Ascending aorta (tissue), 2 donors: ENCODE data around the gene CMTM1. TPM values are rescaled to one million over a fixed set of nuclear protein-coding genes. Genes with fewer than 3 reads are reported as not detected.

Experiments
- DNase-seq, 2 donors: peaks; one replicate each; pipeline ENCODE4 v3.0.0-alpha.2; 2019; ENCODE audit warnings: low spot score in 2 of 2
- H3K27ac ChIP-seq, 2 donors: fragments of 200-600 bp; sonication (generic); one replicate each; pipeline ENCODE4 v1.5.1; 2016 to 2017; ENCODE audit warnings: mild to moderate bottlenecking in 1 of 2
- H3K27me3 ChIP-seq: fragments of 200-600 bp; sonication (generic); one replicate; pipeline ENCODE4 v1.5.1; 2017
- H3K36me3 ChIP-seq, 2 donors: fragments of 200-600 bp; sonication (generic); one replicate each; pipeline ENCODE4 v1.5.1; 2016
- H3K4me1 ChIP-seq, 2 donors: fragments of 200-600 bp; sonication (generic); one replicate each; pipeline ENCODE4 v1.5.1; 2016 to 2017; ENCODE audit warnings: mild to moderate bottlenecking in 1 of 2
- H3K4me3 ChIP-seq, 2 donors: fragments of 200-600 bp; sonication (generic); one replicate each; pipeline ENCODE4 v1.5.1; 2016 to 2017; ENCODE audit warnings: mild to moderate bottlenecking in 1 of 2
- H3K9me3 ChIP-seq, 2 donors: fragments of 200-600 bp; sonication (generic); one replicate each; pipeline ENCODE4 v1.5.1; 2016
- CTCF ChIP-seq, 3 experiments: fragments of 200-600 bp in 2 of 3; fragments of 450-650 bp in 1 of 3; sonication (generic) in 2 of 3; IDR thresholded peaks; one replicate each; pipeline ENCODE4 v1.5.1; 2016 to 2019; ENCODE audit warnings: antibody characterized with exemption in 3 of 3, mild to moderate bottlenecking in 1 of 3, moderate library complexity in 1 of 3
- intact Hi-C: fragments of 100-400 bp; cut with DNase I; formaldehyde crosslinking; loops from one replicate; pipeline ENCODE4 v1.15.1; 2023
- total RNA-seq: library from RNA; depleted of rRNA; stranded (reverse); fragments of >200 nt; gene quantifications from one replicate; pipeline ENCODE4 v1.1.0, GENCODE V29; 2016

The CMTM1 gene
- total RNA-seq, 1 donor from 2014 or later = not detected

DNA sequence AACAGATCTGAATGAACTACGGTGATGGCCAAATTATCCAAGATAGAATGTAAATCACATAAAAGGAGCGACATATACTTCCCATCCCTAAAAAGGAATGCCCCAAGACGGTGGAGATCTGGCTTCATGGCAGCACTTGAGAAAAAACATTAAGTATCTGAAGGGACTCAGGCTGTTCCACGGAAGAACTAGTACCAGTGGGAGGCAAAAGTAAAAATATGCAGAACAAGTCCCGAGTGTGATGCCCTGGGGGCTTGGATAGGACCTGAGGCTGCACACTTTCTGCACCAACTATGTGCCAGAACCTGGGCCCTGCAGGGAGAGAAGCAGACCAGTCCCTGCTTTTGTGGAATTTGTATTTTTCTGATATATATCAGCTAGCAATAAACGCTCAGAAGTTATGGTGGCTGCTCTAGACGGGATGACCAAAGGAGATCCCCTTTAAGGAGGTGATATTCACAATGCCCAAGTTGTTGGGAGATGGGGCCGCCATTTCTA lies 14.4 kb upstream of the CMTM1 start:
- Histone ChIP-seq H3K4me1 (peaks cover 11 to 26% of the 10 kb centered on the region in 2 donors), H3K27me3 (no peaks in the 10 kb centered on the region), H3K36me3 (no peaks in the 10 kb centered on the region), H3K4me3 (peak overlapping the region; percentile 67 to 78), H3K9me3 (no peaks in the 10 kb centered on the region), H3K27ac (peak overlapping the region; percentile 88 to 99)
- no peak for DNase-seq
- intact Hi-C loops = no loop called here
- no peak for TF ChIP-seq CTCF (IDR thresholded peaks at IDR 0.05)

DNA sequence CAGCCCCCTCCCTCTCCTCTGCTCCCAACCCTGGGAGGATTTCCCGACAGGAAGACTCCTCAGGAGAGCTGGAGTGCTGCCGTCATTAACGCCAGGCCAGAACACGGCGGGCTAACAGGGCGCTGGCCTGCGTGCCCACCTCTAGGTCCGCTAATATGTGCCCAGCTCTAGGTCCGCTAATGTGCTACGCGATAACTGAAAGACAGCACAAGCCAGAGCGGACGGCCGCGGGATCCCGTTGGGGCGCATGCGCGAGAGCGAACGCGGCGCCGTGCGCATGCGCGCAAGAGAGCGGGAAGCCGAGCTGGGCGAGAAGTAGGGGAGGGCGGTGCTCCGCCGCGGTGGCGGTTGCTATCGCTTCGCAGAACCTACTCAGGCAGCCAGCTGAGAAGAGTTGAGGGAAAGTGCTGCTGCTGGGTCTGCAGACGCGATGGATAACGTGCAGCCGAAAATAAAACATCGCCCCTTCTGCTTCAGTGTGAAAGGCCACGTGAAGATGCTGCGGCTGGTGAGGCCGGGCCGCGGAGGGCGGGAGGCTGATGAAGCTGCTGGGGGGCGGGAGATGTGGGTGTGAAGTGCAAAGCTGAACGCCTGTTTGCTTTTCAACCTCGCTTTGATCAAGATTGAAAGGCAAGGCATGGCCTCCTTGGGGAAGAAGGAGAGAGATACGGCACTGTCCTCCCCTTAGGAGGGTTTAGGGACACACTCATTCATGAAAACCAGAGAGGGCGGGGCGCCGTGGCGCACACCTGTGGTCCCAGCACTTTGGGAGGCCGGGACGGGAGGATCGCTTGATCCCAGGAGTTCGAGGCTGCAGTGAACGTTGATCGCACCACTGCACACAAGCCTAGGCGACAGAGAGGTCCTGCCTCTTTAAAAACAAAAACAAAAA lies 13.7 kb upstream of the CMTM1 start, which contains the start of gene CKLF:
Gene CKLF (plus strand): TSS at position 291 of the 892 bp plus-strand sequence. CDS start 140 bp downstream, at position 431.
- intact Hi-C loops = no loop called here

GRCh38 chr16:66553223-66553622 lies 13.0 kb upstream of the CMTM1 start:
- DNase-seq = no peak
- intact Hi-C loops = no loop called here
- Histone ChIP-seq H3K4me1 (peaks cover 11 to 24% of the 10 kb centered on the region in 2 donors), H3K9me3 (no peaks in the 10 kb centered on the region), H3K27me3 (no peaks in the 10 kb centered on the region), H3K4me3 (peak overlapping the region; percentile 67 to 78), H3K27ac (no peak overlapping the region), H3K36me3 (peaks cover under 1 to 5% of the 10 kb centered on the region in 2 donors)
- no peak for TF ChIP-seq CTCF (IDR thresholded peaks at IDR 0.05)

More for the DNA sequence above, 13.7 kb upstream of the CMTM1 start, which contains the start of gene CKLF:
- H3K4me1 ChIP-seq = peaks cover 11 to 26% of the 10 kb centered on the region in 2 donors
- H3K27ac ChIP-seq = peak within 1 kb of the TSS; percentile 88 to 99
- no peaks in the 10 kb centered on the region for H3K9me3 ChIP-seq
- peak within 1 kb of the TSS; percentile 67 to 78 for H3K4me3 ChIP-seq
- no peak for TF ChIP-seq CTCF (IDR thresholded peaks at IDR 0.05)
- no peaks in the 10 kb centered on the region for H3K27me3 ChIP-seq
- H3K36me3 ChIP-seq = peaks cover 0 to 5% of the 10 kb centered on the region in 2 donors
- peak; percentile 54 to 96 for DNase-seq

GRCh38 chr16:66554021-66554420 lies 12.2 kb upstream of the CMTM1 start:
- Histone ChIP-seq H3K27me3 (no peaks in the 10 kb centered on the region), H3K9me3 (no peaks in the 10 kb centered on the region), H3K4me1 (peaks cover 11 to 16% of the 10 kb centered on the region in 2 donors), H3K36me3 (peaks cover 8% of the 10 kb centered on the region in 2 donors), H3K27ac (no peak overlapping the region), H3K4me3 (no peak overlapping the region)
- TF ChIP-seq CTCF (IDR thresholded peaks at IDR 0.05) = no peak
- intact Hi-C loops = no loop called here
- DNase-seq = no peak

- intact Hi-C loops = no loop called here
- TF ChIP-seq CTCF (IDR thresholded peaks at IDR 0.05) = no peak
- H3K27ac ChIP-seq = no peak overlapping the region
- no peaks in the 10 kb centered on the region for H3K9me3 ChIP-seq
- H3K4me1 ChIP-seq = peaks cover 11 to 15% of the 10 kb centered on the region in 2 donors
- H3K4me3 ChIP-seq = no peak overlapping the region
- H3K27me3 ChIP-seq = no peaks in the 10 kb centered on the region
- DNase-seq = no peak
- H3K36me3 ChIP-seq = peaks cover 9 to 10% of the 10 kb centered on the region in 2 donors
These were observed 11.7 kb upstream of the CMTM1 start for GRCh38 chr16:66554495-66554894.
